Esophagus muscularis mucosa (tissue), 4 donors: ENCODE data around the gene SEC14L1.
A peak's percentile ranks its signal among the peaks of the same experiment; 100 is the strongest.

Experiments used
- CTCF ChIP-seq, 3 experiments: fragments of 200-600 bp in 2 of 3; fragments of 450-650 bp in 1 of 3; sonication (generic) in 2 of 3; IDR thresholded peaks; one replicate each; pipeline ENCODE4 v1.5.1; 2017 to 2019; ENCODE audit warnings: antibody characterized with exemption in 3 of 3, mild to moderate bottlenecking in 2 of 3, moderate library complexity in 1 of 3
- EP300 ChIP-seq: sonication (generic); formaldehyde crosslinking; IDR thresholded peaks from one replicate; pipeline ENCODE4 v1.6.1; 2017; ENCODE audit warnings: antibody characterized with exemption
- POLR2A ChIP-seq: fragments of 450-650 bp; IDR thresholded peaks from one replicate; pipeline ENCODE4 v1.6.1; 2017; ENCODE audit warnings: antibody characterized with exemption, moderate library complexity, mild to moderate bottlenecking, low read depth
- POLR2AphosphoS5 ChIP-seq, 2 donors: sonication (generic); formaldehyde crosslinking; IDR thresholded peaks; one replicate each; pipeline ENCODE4 v1.6.1; 2017; ENCODE audit warnings: antibody characterized with exemption in 2 of 2

DNA sequence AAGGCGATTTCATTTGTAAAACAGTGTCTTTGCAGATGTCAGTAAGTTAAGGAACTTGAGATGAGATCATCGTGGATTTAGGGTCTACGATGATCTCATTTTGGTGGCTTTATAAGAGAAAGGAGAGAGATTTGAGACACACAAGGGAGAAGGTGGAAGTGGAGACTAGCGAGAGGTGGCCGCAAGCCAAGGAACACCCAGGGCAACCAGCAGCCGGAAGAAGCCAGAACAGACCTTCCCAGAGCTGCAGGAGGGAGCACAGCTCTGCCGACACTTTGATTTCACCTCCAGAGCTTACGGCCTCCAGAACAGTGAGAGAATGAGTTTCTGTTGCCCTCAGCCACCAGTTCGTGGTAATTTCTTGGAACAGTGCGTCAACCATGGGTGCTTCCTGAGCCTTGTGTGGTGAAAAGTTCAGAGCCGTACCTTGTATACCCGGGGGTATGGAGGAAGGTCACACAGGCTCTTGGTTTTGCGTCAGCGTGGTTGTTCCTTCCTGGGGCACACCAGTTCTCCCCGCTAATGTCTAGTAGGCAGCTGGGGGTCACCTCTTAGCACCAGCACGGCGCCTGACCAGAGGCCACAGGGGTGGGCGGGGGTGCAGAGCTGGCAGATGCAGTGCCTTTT lies 12.9 kb upstream of the SEC14L1 start:
- TF ChIP-seq CTCF (IDR thresholded peaks at IDR 0.05) (no peak), POLR2A (no peak), POLR2AphosphoS5 (IDR thresholded peaks at IDR 0.05) (peak; percentile 77 to 85), EP300 (peak; percentile 70)
